ENCODE measurements around the gene HOMER3. TPM values are rescaled to one million over a fixed set of nuclear protein-coding genes. Genes with fewer than 3 reads are reported as not detected.

Gene HOMER3
- total and polyA plus RNA-seq, 2 experiments from 2014 or later, result 16.7 to 38.4 TPM

GRCh38 chr19:18899624-18900560 lies 41.1 kb downstream of the HOMER3 start:
- H3K27ac ChIP-seq (ENCODE audit: low read depth), result no peak overlapping the region
- H4K20me1 ChIP-seq (replicated peaks; ENCODE audit: insufficient read depth), result no peaks in the 10 kb centered on the region; the same call in 1 of the 2 replicates
- ATAC-seq (no peak), DNase-seq (ENCODE audit: low spot score) (peak; percentile 23)
- TF ChIP-seq EZH2 (IDR thresholded peaks at IDR 0.05; ENCODE audit: low read depth, unreplicated experiment) (no peak), CTCF (conservative IDR thresholded peaks at IDR 0.05; ENCODE audit: low read depth in 2 of 2) (peak in 1 of 2 experiments; percentile 39; a peak in 2 of 4 replicates), ZNF331 (CRISPR knock-in tag; IDR thresholded peaks at IDR 0.05; ENCODE audit: low read depth) (no peak)
- no peak overlapping the region for H3K27ac Mint-ChIP-seq
- peaks cover 17% of the 10 kb centered on the region for H3K27me3 Mint-ChIP-seq (ENCODE audit: insufficient read depth, low read depth, poor library complexity)
- H3K79me2 ChIP-seq (replicated peaks; ENCODE audit: insufficient read depth), result no peaks in the 10 kb centered on the region
- no peaks in the 10 kb centered on the region for H3K36me3 ChIP-seq (ENCODE audit: insufficient read depth)
- no peak overlapping the region for H2AFZ ChIP-seq
- H3K4me2 ChIP-seq, result no peak overlapping the region
- peaks cover 2% of the 10 kb centered on the region; the same call in 1 of the 2 replicates for H3F3A ChIP-seq (replicated peaks; ENCODE audit: low read depth)
- H3K4me1 Mint-ChIP-seq, result no peaks in the 10 kb centered on the region
- H3K4me1 ChIP-seq (ENCODE audit: insufficient read depth), result no peaks in the 10 kb centered on the region
- peaks cover 17% of the 10 kb centered on the region for H3K27me3 ChIP-seq (ENCODE audit: insufficient read depth)
- H3K4me3 Mint-ChIP-seq, result no peak overlapping the region
- no peaks in the 10 kb centered on the region for H3K9me3 Mint-ChIP-seq
- no peaks in the 10 kb centered on the region for H3K9me2 ChIP-seq (ENCODE audit: insufficient read depth)
- H3K36me3 Mint-ChIP-seq (ENCODE audit: low read depth), result peaks cover 9% of the 10 kb centered on the region
- H3K4me3 ChIP-seq, result no peak overlapping the region

GRCh38 chr19:18898607-18899408 lies 42.2 kb downstream of the HOMER3 start:
- Histone ChIP-seq H3K27me3 (ENCODE audit: insufficient read depth) (peaks cover 24% of the 10 kb centered on the region), H3K4me3 (no peak overlapping the region), H2AFZ (no peak overlapping the region), H3F3A (replicated peaks; ENCODE audit: low read depth) (peaks cover 2% of the 10 kb centered on the region; the same call in 1 of the 2 replicates), H3K79me2 (replicated peaks; ENCODE audit: insufficient read depth) (no peaks in the 10 kb centered on the region), H3K4me1 (ENCODE audit: insufficient read depth) (no peaks in the 10 kb centered on the region; the same call in 1 of the 2 replicates), H3K36me3 (ENCODE audit: insufficient read depth) (no peaks in the 10 kb centered on the region), H3K9me2 (ENCODE audit: insufficient read depth) (no peaks in the 10 kb centered on the region), H3K27ac (ENCODE audit: low read depth) (no peak overlapping the region), H3K4me2 (no peak overlapping the region), H4K20me1 (replicated peaks; ENCODE audit: insufficient read depth) (no peaks in the 10 kb centered on the region; the same call in 1 of the 2 replicates)
- no peaks in the 10 kb centered on the region for H3K9me3 Mint-ChIP-seq
- no peak for ATAC-seq
- no peak overlapping the region for H3K4me3 Mint-ChIP-seq
- peaks cover 9% of the 10 kb centered on the region for H3K36me3 Mint-ChIP-seq (ENCODE audit: low read depth)
- H3K4me1 Mint-ChIP-seq, result no peaks in the 10 kb centered on the region
- DNase-seq (ENCODE audit: low spot score), result no peak
- peaks cover 17% of the 10 kb centered on the region for H3K27me3 Mint-ChIP-seq (ENCODE audit: insufficient read depth, low read depth, poor library complexity)
- no peak overlapping the region for H3K27ac Mint-ChIP-seq
- no peak for TF ChIP-seq EZH2phosphoT487 (IDR thresholded peaks at IDR 0.05; ENCODE audit: unreplicated experiment)
- no peak for TF ChIP-seq ZNF114 (CRISPR knock-in tag; IDR thresholded peaks at IDR 0.05)
- TF ChIP-seq REST (IDR thresholded peaks at IDR 0.05; ENCODE audit: unreplicated experiment), result no peak
- TF ChIP-seq EZH2 (IDR thresholded peaks at IDR 0.05; ENCODE audit: low read depth, unreplicated experiment), result no peak
- TF ChIP-seq CTCF (conservative IDR thresholded peaks at IDR 0.05; ENCODE audit: low read depth in 2 of 2), result no peak
- no peak for TF ChIP-seq ETS1 (IDR thresholded peaks at IDR 0.05)
- no peak for TF ChIP-seq CREB1 (CRISPR knock-in tag; IDR thresholded peaks at IDR 0.05; ENCODE audit: low read depth)

All from GM23338 (cell line).